ENCODE measurements around the gene AUP1.

AUP1 gene

GRCh38 chr2:74535440-74535965, 6.0 kb upstream of the AUP1 start:
- DNase-seq (ENCODE audit: low read depth): no peak

GRCh38 chr2:74534411-74534810, 4.9 kb upstream of the AUP1 start:
- DNase-seq (ENCODE audit: low read depth): no peak

GRCh38 chr2:74533464-74533863, 4.0 kb upstream of the AUP1 start:
- DNase-seq (ENCODE audit: low read depth): no peak

- no peak for DNase-seq (ENCODE audit: low read depth)
These were observed 2.7 kb upstream of the AUP1 start for GRCh38 chr2:74532222-74532621.

GRCh38 chr2:74531666-74532065, 2.2 kb upstream of the AUP1 start:
- no peak for DNase-seq (ENCODE audit: low read depth)

- DNase-seq (ENCODE audit: low read depth): no peak
These were observed 1.0 kb upstream of the AUP1 start for GRCh38 chr2:74530239-74531187.

GRCh38 chr2:74528600-74529356, 728 bp downstream of the AUP1 start:
- DNase-seq (ENCODE audit: low read depth): no peak

- DNase-seq (ENCODE audit: low read depth): no peak
These were observed 1.8 kb downstream of the AUP1 start for GRCh38 chr2:74527741-74528140.

- no peak for DNase-seq (ENCODE audit: low read depth)
These were observed 2.8 kb downstream of the AUP1 start for GRCh38 chr2:74526649-74527230.

- no peak for DNase-seq (ENCODE audit: low read depth)
These were observed 3.5 kb downstream of the AUP1 start, which contains the start of gene DQX1 for GRCh38 chr2:74525717-74526648. DQX1 (minus strand) TSS chr2:74526231; CDS start chr2:74525729, 502 bp downstream.

- DNase-seq (ENCODE audit: low read depth): no peak
These were observed 4.4 kb downstream of the AUP1 start for GRCh38 chr2:74524955-74525716.

GRCh38 chr2:74524005-74524404, 5.5 kb downstream of the AUP1 start:
- no peak for DNase-seq (ENCODE audit: low read depth)

GRCh38 chr2:74522516-74522915, 7.0 kb downstream of the AUP1 start:
- no peak for DNase-seq (ENCODE audit: low read depth)

GRCh38 chr2:74516650-74517049, 12.9 kb downstream of the AUP1 start:
- no peak for DNase-seq (ENCODE audit: low read depth)

- DNase-seq (ENCODE audit: low read depth): no peak
These were observed 13.4 kb downstream of the AUP1 start for GRCh38 chr2:74515981-74516633.

GRCh38 chr2:74515271-74515980, 14.1 kb downstream of the AUP1 start:
- DNase-seq (ENCODE audit: low read depth): no peak

- no peak for DNase-seq (ENCODE audit: low read depth)
These were observed 14.9 kb downstream of the AUP1 start, which contains the start of gene TLX2 for GRCh38 chr2:74514368-74515270. TLX2 (plus strand) TSS chr2:74514450; CDS start chr2:74514807, 357 bp downstream.

All from non-pigmented ciliary epithelial cell (primary cell).